ENCODE results near the gene USP3. TPM values are rescaled to one million over a fixed set of nuclear protein-coding genes. Genes with fewer than 3 reads are reported as not detected.

USP3 gene
- total and polyA plus RNA-seq, 2 of the 13 experiments (the other 11 are each of a cell fraction or from before 2014, with no cell fraction given), result 14.3 to 61.2 TPM

GRCh38 chr15:63503739-63504246, 600 bp upstream of the USP3 start (continued):
- TF ChIP-seq EHMT2 (IDR thresholded peaks at IDR 0.05; ENCODE audit: borderline replicate concordance, low read depth, low read length), result no peak
- no peak for TF ChIP-seq ZNF543 (CRISPR knock-in tag; IDR thresholded peaks at IDR 0.05)
- TF ChIP-seq ZNF3 (CRISPR knock-in tag; IDR thresholded peaks at IDR 0.05), result no peak
- TF ChIP-seq ZNF615 (CRISPR knock-in tag; IDR thresholded peaks at IDR 0.05; ENCODE audit: borderline replicate concordance), result no peak
- no peak for TF ChIP-seq ZNF225 (CRISPR knock-in tag; IDR thresholded peaks at IDR 0.05)
- no peak; the same call in none of the 2 replicates for TF ChIP-seq ZNF605 (CRISPR knock-in tag; IDR thresholded peaks at IDR 0.05)
- no peak; the same call in 1 of the 2 replicates for TF ChIP-seq NR0B2 (CRISPR knock-in tag; IDR thresholded peaks at IDR 0.05)
- peak; percentile 6; the same call in 1 of the 2 replicates for TF ChIP-seq HOMEZ (CRISPR knock-in tag; IDR thresholded peaks at IDR 0.05; ENCODE audit: low read depth)
- TF ChIP-seq E2F1 (CRISPR knock-in tag; IDR thresholded peaks at IDR 0.05), result no peak
- no peak for TF ChIP-seq YEATS4 (CRISPR knock-in tag; IDR thresholded peaks at IDR 0.05; ENCODE audit: borderline replicate concordance)
- no peak; the same call in 1 of the 2 replicates for TF ChIP-seq ZNF512B (CRISPR knock-in tag; IDR thresholded peaks at IDR 0.05; ENCODE audit: borderline replicate concordance)
- no peak for TF ChIP-seq POGK (CRISPR knock-in tag; conservative IDR thresholded peaks at IDR 0.05)
- TF ChIP-seq ASH2L (IDR thresholded peaks at IDR 0.05; ENCODE audit: insufficient read length, low read depth, low read length), result peak; percentile 45
- TF ChIP-seq ZNF275 (CRISPR knock-in tag; IDR thresholded peaks at IDR 0.05; ENCODE audit: borderline replicate concordance), result no peak; the same call in 1 of the 2 replicates
- TF ChIP-seq IRF1 (CRISPR knock-in tag; IDR thresholded peaks at IDR 0.05; ENCODE audit: low read depth), result no peak
- TF ChIP-seq SAP130 (CRISPR knock-in tag; IDR thresholded peaks at IDR 0.05; ENCODE audit: low read depth), result 0 out of 2 replicates have a peak, but pooled peaks have one; percentile 21
- TF ChIP-seq ZNF556 (CRISPR knock-in tag; IDR thresholded peaks at IDR 0.05; ENCODE audit: borderline replicate concordance), result no peak
- no peak for TF ChIP-seq DNMT1 (CRISPR knock-in tag; IDR thresholded peaks at IDR 0.05)
- TF ChIP-seq ZNF430 (CRISPR knock-in tag; IDR thresholded peaks at IDR 0.05), result no peak; the same call in 1 of the 2 replicates

Data from HepG2 (cell line).